HG02970 (cell line): Measurements from ENCODE around the gene MBIP.
A peak's percentile ranks its signal among the peaks of the same experiment; 100 is the strongest.
"Not testable (repeated sequence)": the region's sequence is repeated elsewhere in the genome, so short reads cannot be mapped to it uniquely, and the experiment has no call there.

Experiments used
- ATAC-seq: cut with Tn5 transposase; IDR thresholded peaks from one replicate; pipeline ENCODE4 v1.9.1; 2021; ENCODE audit warnings: mild to moderate bottlenecking, moderate library complexity, moderate number of reproducible peaks; ENCODE audit not compliant: unreplicated experiment, low FRiP score

Gene MBIP

GRCh38 chr14:36320200-36320896 is at the start of gene MBIP:
MBIP (minus strand) TSS chr14:36320637; CDS start chr14:36320588, 49 bp downstream.
- ATAC-seq = peak; percentile 96

GRCh38 chr14:36367985-36368774 is 47.7 kb upstream of the MBIP start:
- ATAC-seq = no peak

DNA sequence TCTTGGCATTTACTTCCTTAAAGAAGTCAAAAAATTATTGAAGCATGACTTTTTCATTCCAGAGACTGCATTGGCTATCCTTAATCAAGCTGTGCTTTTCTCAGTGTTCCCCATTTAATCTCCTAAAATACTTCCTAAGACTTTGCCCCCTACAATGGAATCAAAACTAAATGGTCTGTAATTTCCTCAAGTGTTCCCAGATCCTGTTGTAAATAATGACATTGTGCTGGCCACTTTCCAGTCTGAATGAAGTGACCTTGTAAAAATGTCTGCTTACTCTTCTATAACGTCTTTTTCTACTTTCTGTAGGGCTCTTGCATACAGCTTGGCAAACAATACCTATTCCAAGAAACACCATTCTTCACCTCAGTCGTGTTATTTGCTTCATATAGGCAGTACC is 45.3 kb upstream of the MBIP start:
- ATAC-seq = no peak

DNA sequence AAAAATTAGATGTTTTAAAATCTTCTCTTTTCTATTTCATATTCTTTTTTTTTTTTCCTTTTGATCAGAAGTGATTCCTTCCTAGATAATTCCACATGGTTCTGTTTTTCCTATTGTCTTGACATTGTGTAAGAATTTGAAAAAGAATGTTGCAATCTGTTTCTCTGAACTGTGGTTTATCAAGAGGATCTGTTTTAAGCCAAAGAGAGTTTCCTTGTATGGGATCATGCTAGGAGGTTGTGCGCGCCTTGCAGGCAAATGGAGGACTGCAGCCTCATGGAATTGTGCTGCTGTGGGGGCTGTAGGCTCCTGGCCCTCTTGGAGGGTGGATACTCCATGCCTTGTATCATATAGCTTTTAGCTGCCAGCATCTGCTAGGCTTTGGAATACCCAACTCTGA is 43.3 kb upstream of the MBIP start:
- no peak for ATAC-seq

DNA sequence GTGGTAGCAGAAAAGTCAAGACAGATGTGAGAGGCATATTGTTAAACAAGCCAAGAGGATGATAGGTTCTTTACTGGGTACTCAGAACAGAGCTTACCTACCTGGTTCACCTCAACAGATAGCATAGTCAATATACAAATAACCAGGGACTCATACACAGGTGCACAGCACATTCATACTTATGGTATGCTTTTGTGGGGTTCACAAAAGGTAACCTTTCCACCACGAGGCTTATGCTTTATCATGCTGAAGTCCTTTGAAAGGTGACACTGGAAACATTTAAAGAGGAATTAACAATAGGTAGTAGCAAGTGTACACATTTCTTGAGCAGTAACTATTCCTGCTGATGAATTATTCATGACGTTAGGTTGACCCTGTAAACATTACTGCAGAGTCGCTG is 42.2 kb upstream of the MBIP start:
- no peak for ATAC-seq

- ATAC-seq = no peak
Observed at GRCh38 chr14:36361210-36361853, 40.9 kb upstream of the MBIP start.

GRCh38 chr14:36356862-36357261 is 36.4 kb upstream of the MBIP start:
- ATAC-seq = no peak

DNA sequence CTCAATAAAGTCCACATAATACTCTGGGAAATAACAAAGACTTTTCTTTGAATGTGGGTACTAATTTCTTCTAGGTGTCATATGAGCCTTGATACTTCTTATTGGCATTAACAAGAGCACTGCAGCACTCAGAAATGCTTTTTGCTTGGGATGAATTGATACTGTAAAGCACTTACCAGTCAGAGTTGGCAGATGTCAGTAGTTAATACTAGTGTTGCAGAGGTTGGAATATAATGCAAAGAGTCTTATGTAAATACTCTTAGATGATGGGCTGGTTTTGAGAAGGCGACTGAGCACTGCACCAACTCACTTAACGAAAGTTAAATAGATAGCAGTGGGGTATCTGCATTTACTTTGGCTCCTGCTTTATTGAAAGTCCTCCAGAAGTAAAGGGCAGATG is 25.6 kb upstream of the MBIP start:
- no peak for ATAC-seq

DNA sequence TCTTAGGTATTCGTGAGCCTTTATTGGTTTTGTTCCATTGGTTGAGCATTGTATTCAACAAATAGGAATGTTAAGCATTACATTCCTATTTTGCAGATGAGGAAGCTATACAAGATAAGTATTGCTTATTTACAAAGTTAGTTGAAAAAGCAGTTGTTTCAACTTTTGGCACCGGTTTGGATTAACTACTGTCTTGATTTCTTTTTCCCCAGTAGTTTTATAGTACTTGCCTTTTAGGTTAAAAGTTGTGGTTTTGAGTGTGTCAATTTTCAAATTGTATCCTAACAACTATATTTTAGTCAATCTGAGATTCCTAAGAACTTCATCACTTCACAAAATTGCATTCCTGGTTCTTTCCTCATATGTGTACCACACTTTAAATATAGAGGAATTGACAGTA is 23.8 kb upstream of the MBIP start:
- ATAC-seq = no peak

GRCh38 chr14:36341811-36342210 is 21.4 kb upstream of the MBIP start:
- not testable (repeated sequence) for ATAC-seq

DNA sequence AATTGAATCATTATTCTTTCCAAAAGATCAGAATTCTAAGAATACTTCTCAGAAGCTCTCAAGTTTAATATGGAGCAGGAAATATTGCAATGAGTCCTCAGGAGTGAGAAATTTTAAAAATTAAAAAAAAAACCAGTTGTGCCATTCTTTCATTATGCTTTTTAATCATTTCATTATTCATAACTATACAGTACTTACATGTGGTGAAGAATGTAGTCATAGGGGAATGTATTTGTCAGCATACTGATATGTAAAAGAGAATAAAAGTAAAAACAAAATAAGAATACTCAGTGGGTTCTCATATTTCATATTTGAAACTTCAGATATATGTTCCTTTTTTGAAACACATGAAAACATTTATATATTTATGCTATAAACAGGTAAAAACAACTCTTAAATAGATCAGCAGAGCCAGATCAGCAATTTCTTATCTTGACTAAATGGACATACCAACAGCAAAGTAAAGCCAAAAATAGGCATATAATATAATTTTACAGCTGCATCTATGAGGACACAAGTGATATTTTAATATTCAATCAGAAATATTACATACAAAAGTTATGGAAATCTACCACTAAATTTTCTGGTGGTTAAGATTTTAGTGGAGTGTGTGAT is 19.9 kb upstream of the MBIP start:
- no peak for ATAC-seq

GRCh38 chr14:36339816-36340215 is 19.4 kb upstream of the MBIP start:
- no peak for ATAC-seq

DNA sequence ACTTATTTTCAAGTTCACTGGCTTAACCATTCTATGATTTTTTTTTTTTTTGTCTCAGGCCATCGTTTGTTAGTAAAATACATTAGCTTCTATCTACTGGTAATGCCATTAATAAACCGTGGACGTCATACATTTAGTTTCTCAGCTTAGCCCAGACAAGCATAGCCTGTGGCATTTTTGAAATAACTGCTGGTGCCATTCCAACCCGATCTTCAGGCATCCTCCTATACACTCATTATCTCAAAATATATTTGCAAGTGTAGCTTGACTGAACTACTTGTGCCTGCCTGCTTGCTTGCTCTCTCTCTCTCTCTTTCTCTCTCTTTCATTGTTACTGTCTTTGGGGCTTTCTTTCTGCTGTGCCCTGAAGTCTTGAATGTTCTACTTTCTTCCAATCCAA is 12.7 kb upstream of the MBIP start:
- no peak for ATAC-seq

- ATAC-seq = not testable (repeated sequence)
Observed at GRCh38 chr14:36327573-36327972, 7.1 kb upstream of the MBIP start.

DNA sequence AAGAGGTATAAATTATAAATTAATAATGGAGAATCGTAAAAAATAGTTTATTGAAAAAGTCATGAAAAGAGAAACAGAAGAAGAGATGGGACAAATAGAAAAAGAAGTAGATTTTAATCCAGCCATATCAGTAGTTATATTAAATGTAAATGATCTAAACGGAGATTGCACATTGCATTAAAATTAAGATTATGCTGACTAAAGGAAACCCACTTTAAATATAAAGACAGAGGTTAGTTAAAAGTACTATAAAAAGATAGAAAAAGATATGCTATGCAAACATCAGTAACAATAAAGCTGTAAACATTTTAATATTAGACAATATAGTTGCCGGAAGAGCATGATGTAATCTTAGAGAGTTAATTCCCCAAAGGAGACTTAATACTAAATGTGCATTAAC is 5.4 kb upstream of the MBIP start:
- no peak for ATAC-seq

GRCh38 chr14:36324897-36325296 is 4.5 kb upstream of the MBIP start:
- ATAC-seq = no peak

DNA sequence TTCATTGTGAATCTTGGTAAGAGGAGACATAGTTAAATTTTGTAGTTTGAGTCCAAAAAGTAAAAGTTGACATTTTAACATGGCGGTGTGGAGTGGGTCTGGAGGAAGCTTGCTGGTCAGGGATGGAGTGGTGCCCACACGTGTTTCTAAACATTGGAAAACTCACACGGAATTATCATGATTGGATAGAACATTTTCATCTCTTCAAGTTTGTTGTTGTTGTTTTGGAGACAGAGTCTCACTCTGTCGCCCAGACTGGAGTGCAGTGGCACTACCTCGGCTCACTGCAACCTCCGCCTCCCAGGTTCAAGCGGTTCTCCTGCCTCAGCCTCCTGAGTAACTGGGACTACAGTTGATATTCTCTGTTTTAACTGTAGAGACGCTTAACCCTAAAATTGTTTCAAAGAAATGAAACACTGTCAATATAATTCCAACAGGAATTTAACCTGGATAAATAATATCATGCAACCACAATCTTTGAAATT is 502 bp upstream of the MBIP start:
- peak; percentile 8 for ATAC-seq

- ATAC-seq = no peak
Observed at GRCh38 chr14:36319899-36320199, 588 bp downstream of the MBIP start.

DNA sequence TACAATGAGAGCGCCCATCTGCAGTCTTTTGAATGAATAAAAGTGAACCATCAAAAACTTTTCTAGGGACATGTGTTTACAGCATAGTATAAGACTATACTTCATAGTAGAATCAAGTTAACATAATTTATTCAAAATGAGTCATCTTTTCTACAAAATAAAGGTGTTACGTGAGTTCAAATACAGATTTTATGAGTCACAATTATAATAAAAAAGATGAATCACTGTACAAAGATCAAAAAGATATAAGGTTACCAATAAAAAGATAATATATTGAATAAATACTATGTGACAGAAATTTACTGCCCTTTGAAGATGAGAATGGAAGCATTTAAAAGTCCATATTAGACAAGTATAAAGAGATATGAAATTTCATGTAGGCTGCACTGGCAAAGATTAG is 2.8 kb downstream of the MBIP start:
- no peak for ATAC-seq

DNA sequence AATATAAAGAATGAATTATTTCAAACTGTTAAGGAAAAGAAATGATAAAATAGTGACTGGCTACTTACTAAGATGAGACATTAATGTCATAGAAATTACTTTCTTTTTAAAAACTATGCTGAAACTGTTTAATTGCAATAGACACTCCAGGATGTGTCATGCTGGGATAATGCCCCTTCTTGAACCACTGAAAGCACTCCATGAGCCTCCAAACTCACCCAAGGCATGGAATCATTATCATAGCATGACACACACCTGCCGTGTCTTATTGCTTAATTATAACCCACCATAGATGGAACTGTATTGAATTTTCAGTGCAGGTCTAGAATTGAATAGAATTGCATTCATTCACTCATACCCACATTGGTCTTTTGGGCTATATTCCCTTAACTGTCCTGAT is 4.3 kb downstream of the MBIP start:
- no peak for ATAC-seq

DNA sequence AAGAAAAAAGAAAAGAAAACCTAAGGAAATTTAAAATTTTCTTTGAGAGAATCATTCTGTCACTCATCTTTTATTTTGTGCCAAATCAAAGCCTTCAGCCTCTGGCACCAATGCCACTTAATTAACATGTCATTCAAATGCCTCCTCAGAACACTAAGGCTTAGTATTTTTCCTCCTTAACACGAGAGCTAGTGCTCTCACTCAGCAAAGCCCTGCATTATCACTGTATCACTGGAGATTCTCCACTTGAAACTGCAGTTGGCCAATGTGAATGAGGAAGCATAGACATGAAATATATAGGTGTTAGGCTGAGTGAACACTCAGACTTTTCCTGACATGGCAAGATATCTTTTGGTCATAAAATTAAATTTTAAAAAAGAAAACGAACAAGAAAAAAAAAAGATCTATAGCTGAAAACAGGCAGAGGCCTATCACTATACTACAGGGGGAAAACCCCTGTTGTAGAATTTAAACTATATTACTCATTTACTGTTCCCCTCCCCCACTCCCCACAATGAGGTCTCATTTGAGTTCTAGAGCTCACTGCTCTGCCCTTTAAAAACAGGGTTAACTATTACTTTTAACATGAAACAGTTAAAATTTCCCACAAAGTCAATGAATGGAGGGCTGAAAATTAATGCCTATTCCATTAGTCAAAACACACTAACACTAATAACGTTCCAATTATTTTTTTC is 5.1 kb downstream of the MBIP start:
- peak; percentile 58 for ATAC-seq
